HCT116 (cell line): Measurements from ENCODE around the gene EDN2. TPM values are rescaled to one million over a fixed set of nuclear protein-coding genes. Genes with fewer than 3 reads are reported as not detected.
A peak's percentile ranks its signal among the peaks of the same experiment; 100 is the strongest.

ENCODE experiments used
- ATAC-seq: fragments of 200-7000 bp; cut with Tn5 transposase; 2 replicates; pipeline ENCODE4 v1.9.1; 2020; ENCODE audit warnings: mild to moderate bottlenecking, moderate library complexity
- BruUV-seq: library from RNA; stranded (reverse); fragments of 400-500 nt; replicated peaks from 2 replicates; lab custom pipeline; 2021; lab: Mats Ljungman, UMichigan
- CTCF ChIA-PET: fragments of 300-600 bp; sonication (Branson Sonifier 250); formaldehyde crosslinking; loops from one replicate; lab custom pipeline; 2021; ENCODE audit warnings: antibody characterized with exemption; lab: Charles Lee
- POLR2A ChIA-PET: fragments of 300-600, 350-600 bp; sonication (Branson Sonifier 250); formaldehyde crosslinking; loops from one replicate; lab custom pipeline; 2021; ENCODE audit warnings: antibody characterized with exemption; lab: Charles Lee
- RAD21 ChIA-PET, 2 experiments: fragments of 300-600 bp; sonication (Branson Sonifier 250); formaldehyde crosslinking; loops; one replicate each; lab custom pipeline; 2023; ENCODE audit warnings: low total read pairs in 2 of 2; ENCODE audit not compliant: uncharacterized antibody in 2 of 2, unreplicated experiment in 2 of 2, low non-redundant PET in 1 of 2; lab: Charles Lee
- DNase-seq: peaks from one replicate; pipeline ENCODE4 v3.0.0-alpha.2; 2010; ENCODE audit warnings: low read depth, low spot score
- H2AFZ ChIP-seq: fragments of 200-600 bp; shearing (Covaris generic), sonication (generic); 2 replicates; pipeline ENCODE4 v1.6.1; 2017; ENCODE audit warnings: low read depth, mixed run types, mixed read lengths, antibody characterized with exemption, low read length; ENCODE audit not compliant: poor library complexity, severe bottlenecking
- H3K27ac ChIP-seq: 2 replicates; pipeline ENCODE4 v1.5.1; 2012; ENCODE audit warnings: low read depth, low read length
- H3K27me3 ChIP-seq: fragments of 200-600 bp; sonication (generic); 2 replicates; pipeline ENCODE4 v1.6.1; 2016; ENCODE audit warnings: mixed run types, low read length, mixed read lengths; ENCODE audit not compliant: insufficient read depth
- H3K36me3 ChIP-seq, 2 experiments: fragments of 200-500 bp in 1 of 2; fragments of 200-600 bp in 1 of 2; sonication (Bioruptor generic) in 1 of 2; sonication (generic) in 1 of 2; 2 replicates each; pipeline versions ENCODE4 v1.5.1 to v1.6.1; 2014 to 2016; ENCODE audit warnings: low read length in 2 of 2, inconsistent platforms in 1 of 2, mixed read lengths in 1 of 2, mixed run types in 1 of 2; ENCODE audit not compliant: insufficient read depth in 2 of 2, control insufficient read depth in 1 of 2
- H3K4me1 ChIP-seq, 2 experiments: fragments of 200-600 bp in 1 of 2; sonication (generic) in 1 of 2; 2 replicates each; pipeline versions ENCODE4 v1.5.1 to v1.6.1; 2012 to 2017; ENCODE audit warnings: low read length in 2 of 2, inconsistent platforms in 1 of 2, mild to moderate bottlenecking in 1 of 2, mixed read lengths in 1 of 2, mixed run types in 1 of 2, moderate library complexity in 1 of 2; ENCODE audit not compliant: insufficient read depth in 2 of 2, control insufficient read depth in 1 of 2
- H3K4me2 ChIP-seq: fragments of 200-600 bp; sonication (generic); 2 replicates; pipeline ENCODE4 v1.6.1; 2017; ENCODE audit warnings: mixed run types, low read length, mixed read lengths
- H3K4me3 ChIP-seq, 2 experiments: fragments of 200-600 bp in 1 of 2; sonication (generic) in 1 of 2; replicated peaks in 1 of 2; 2 replicates each; pipeline ENCODE4 v1.5.1; 2011 to 2016; ENCODE audit warnings: low read length in 2 of 2, control low read depth in 1 of 2, low read depth in 1 of 2, mild to moderate bottlenecking in 1 of 2, mixed read lengths in 1 of 2, mixed run types in 1 of 2
- H3K79me2 ChIP-seq: fragments of 200-600 bp; sonication (generic); 2 replicates; pipeline ENCODE4 v1.6.1; 2017; ENCODE audit warnings: mild to moderate bottlenecking, mixed run types, low read length, moderate library complexity, mixed read lengths; ENCODE audit not compliant: insufficient read depth
- H3K9ac ChIP-seq: fragments of 200-600 bp; sonication (generic); 2 replicates; pipeline ENCODE4 v1.6.1; 2016; ENCODE audit warnings: low read length, mixed read lengths
- H3K9me2 ChIP-seq: fragments of 200-600 bp; sonication (generic), shearing (Covaris generic); 2 replicates; pipeline ENCODE4 v1.6.1; 2017; ENCODE audit warnings: mixed run types, mild to moderate bottlenecking, moderate library complexity; ENCODE audit not compliant: insufficient read depth
- H3K9me3 ChIP-seq, 2 experiments: fragments of 200-500 bp in 1 of 2; fragments of 200-600 bp in 1 of 2; sonication (Bioruptor generic) in 1 of 2; sonication (generic) in 1 of 2; 2 replicates each; pipeline ENCODE4 v1.6.1; 2014 to 2017; ENCODE audit warnings: low read length in 2 of 2, mixed read lengths in 2 of 2, inconsistent platforms in 1 of 2, low read depth in 1 of 2, mild to moderate bottlenecking in 1 of 2, mixed run types in 1 of 2, moderate library complexity in 1 of 2; ENCODE audit not compliant: control insufficient read depth in 1 of 2, insufficient read depth in 1 of 2
- H4K20me1 ChIP-seq: fragments of 200-600 bp; sonication (generic), shearing (Covaris generic); 2 replicates; pipeline ENCODE4 v1.6.1; 2017; ENCODE audit warnings: mixed run types, mild to moderate bottlenecking, moderate library complexity; ENCODE audit not compliant: insufficient read depth
- CTCF ChIP-seq, 3 experiments: fragments of 200-600 bp in 1 of 3; sonication (generic) in 1 of 3; IDR thresholded peaks in 2 of 3; conservative IDR thresholded peaks in 1 of 3; 2 replicates each; pipeline ENCODE4 v1.5.1; 2012 to 2017; ENCODE audit warnings: low read depth in 2 of 3, low read length in 2 of 3, antibody characterized with exemption in 1 of 3, borderline replicate concordance in 1 of 3, control low read depth in 1 of 3, mild to moderate bottlenecking in 1 of 3, mixed read lengths in 1 of 3, mixed run types in 1 of 3, moderate library complexity in 1 of 3; ENCODE audit not compliant: insufficient read depth in 1 of 3
- EZH2phosphoT487 ChIP-seq: fragments of 200-600 bp; IDR thresholded peaks from 2 replicates; pipeline ENCODE4 v1.6.1; 2018; ENCODE audit warnings: antibody characterized with exemption, borderline replicate concordance
- MAX ChIP-seq: IDR thresholded peaks from 2 replicates; pipeline ENCODE4 v1.6.1; 2012
- SRF ChIP-seq: IDR thresholded peaks from 2 replicates; pipeline ENCODE4 v1.6.1; 2012; ENCODE audit warnings: low read depth
- intact Hi-C: fragments of 100-400 bp; cut with micrococcal nuclease; formaldehyde crosslinking; loops from 2 replicates; pipeline ENCODE4 v1.10.0; 2022
- total RNA-seq: library from RNA; stranded (reverse); gene quantifications from one replicate; pipeline ENCODE4 v1.2.1, GENCODE V29; 2021; ENCODE audit not compliant: unreplicated experiment

The EDN2 gene
- total RNA-seq, 1 experiment from 2014 or later: not detected

GRCh38 chr1:41514381-41514780 lies 29.9 kb upstream of the EDN2 start:
- RAD21 ChIA-PET: no interaction called here
- H4K20me1 ChIP-seq: no peaks in the 10 kb centered on the region
- intact Hi-C loops: no loop called here
- no TSS peak for BruUV-seq
- peaks cover 27 to 34% of the 10 kb centered on the region in 2 experiments for H3K4me1 ChIP-seq
- peak overlapping the region; percentile 47; the same call in 1 of the 2 replicates for H3K4me2 ChIP-seq
- no peak overlapping the region for H2AFZ ChIP-seq
- no peak for TF ChIP-seq EZH2phosphoT487
- peak; percentile 45; the same call in 1 of the 2 replicates for TF ChIP-seq MAX
- TF ChIP-seq, all 23 proteins: peak for 1
- no peaks in the 10 kb centered on the region for H3K9me3 ChIP-seq
- no peak overlapping the region for H3K27ac ChIP-seq
- DNase-seq (no peak), ATAC-seq (no peak)
- POLR2A ChIA-PET: no interaction called here
- CTCF ChIA-PET: interaction anchor here (1.5 to 3.1 kb wide), 4 partner anchors 8 to 659 kb away, joined by 5 to 15 read pairs (median 12); no protein-coding TSS in a partner anchor
- H3K9ac ChIP-seq: no peak overlapping the region
- no peaks in the 10 kb centered on the region for H3K9me2 ChIP-seq
- H3K36me3 ChIP-seq: no peaks in the 10 kb centered on the region
- no peaks in the 10 kb centered on the region for H3K79me2 ChIP-seq
- H3K4me3 ChIP-seq: no peak overlapping the region
- no peaks in the 10 kb centered on the region for H3K27me3 ChIP-seq

GRCh38 chr1:41513383-41513735 lies 28.9 kb upstream of the EDN2 start:
- intact Hi-C loops: no loop called here
- ChIA-PET RAD21 (no interaction called here), CTCF (interaction anchor here (0.8 to 1.0 kb wide), 2 partner anchors 9 to 18 kb away, joined by 3 read pairs; no protein-coding TSS in a partner anchor), POLR2A (no interaction called here)
- no peaks in the 10 kb centered on the region for H3K27me3 ChIP-seq
- H3K9me2 ChIP-seq: no peaks in the 10 kb centered on the region
- peaks cover 27 to 34% of the 10 kb centered on the region in 2 experiments for H3K4me1 ChIP-seq
- H3K9me3 ChIP-seq: no peaks in the 10 kb centered on the region
- no peak overlapping the region for H3K9ac ChIP-seq
- BruUV-seq: no TSS peak
- no peak overlapping the region for H2AFZ ChIP-seq
- no peaks in the 10 kb centered on the region for H4K20me1 ChIP-seq
- ATAC-seq (peak; percentile 32; the same call in 1 of the 2 replicates), DNase-seq (no peak)
- H3K4me2 ChIP-seq: no peak overlapping the region
- H3K79me2 ChIP-seq: no peaks in the 10 kb centered on the region
- H3K36me3 ChIP-seq: no peaks in the 10 kb centered on the region
- H3K27ac ChIP-seq: no peak overlapping the region
- H3K4me3 ChIP-seq: no peak overlapping the region
- TF ChIP-seq CTCF (IDR thresholded peaks at IDR 0.05 in 2 of 3, conservative IDR thresholded peaks at IDR 0.05 in 1 of 3; ENCODE audit: borderline replicate concordance in 1 of 3, insufficient read depth in 1 of 3, low read depth in 2 of 3, low read length in 2 of 3) (peak in 2 of 3 experiments; percentile 67 to 79; a peak in 4 of 6 replicates), SRF (no peak)
